IMR-90 (cell line): ENCODE results near the gene MYADM.

Experiments
- BHLHE40 ChIP-seq: fragments of 150-350 bp; IDR thresholded peaks from 2 replicates; pipeline ENCODE4 v1.6.1; 2016; ENCODE audit warnings: mild to moderate bottlenecking, low read depth, low read length
- CEBPB ChIP-seq: IDR thresholded peaks from 2 replicates; pipeline ENCODE4 v1.6.1; 2012; ENCODE audit warnings: low read depth, low read length, improper control_type of control experiment
- CHD1 ChIP-seq: IDR thresholded peaks from 2 replicates; pipeline ENCODE4 v1.6.1; 2012; ENCODE audit warnings: low read depth, low read length, improper control_type of control experiment
- CTCF ChIP-seq: conservative IDR thresholded peaks from 2 replicates; pipeline ENCODE4 v1.5.1; 2012; ENCODE audit warnings: mild to moderate bottlenecking, low read depth, low read length, improper control_type of control experiment
- FOS ChIP-seq: fragments of 150-350 bp; IDR thresholded peaks from 2 replicates; pipeline ENCODE4 v1.6.1; 2016; ENCODE audit warnings: low read depth, low read length
- MAFK ChIP-seq: IDR thresholded peaks from 2 replicates; pipeline ENCODE4 v1.6.1; 2012; ENCODE audit warnings: low read depth, low read length, improper control_type of control experiment
- MXI1 ChIP-seq: IDR thresholded peaks from 2 replicates; pipeline ENCODE4 v1.6.1; 2012; ENCODE audit warnings: low read depth, mild to moderate bottlenecking, low read length, moderate library complexity, borderline replicate concordance
- POLR2A ChIP-seq: IDR thresholded peaks from 2 replicates; pipeline ENCODE4 v1.6.1; 2012; ENCODE audit warnings: mild to moderate bottlenecking, low read depth, low read length
- RAD21 ChIP-seq: IDR thresholded peaks from 2 replicates; pipeline ENCODE4 v1.6.1; 2012; ENCODE audit warnings: low read length, improper control_type of control experiment
- RFX5 ChIP-seq: IDR thresholded peaks from 2 replicates; pipeline ENCODE4 v1.8.0; 2012; ENCODE audit warnings: low read depth, mild to moderate bottlenecking, low read length, moderate library complexity
- SMC3 ChIP-seq: fragments of 150-350 bp; IDR thresholded peaks from 2 replicates; pipeline ENCODE4 v1.6.1; 2016; ENCODE audit warnings: low read depth, mild to moderate bottlenecking, antibody characterized with exemption, low read length, moderate library complexity

DNA sequence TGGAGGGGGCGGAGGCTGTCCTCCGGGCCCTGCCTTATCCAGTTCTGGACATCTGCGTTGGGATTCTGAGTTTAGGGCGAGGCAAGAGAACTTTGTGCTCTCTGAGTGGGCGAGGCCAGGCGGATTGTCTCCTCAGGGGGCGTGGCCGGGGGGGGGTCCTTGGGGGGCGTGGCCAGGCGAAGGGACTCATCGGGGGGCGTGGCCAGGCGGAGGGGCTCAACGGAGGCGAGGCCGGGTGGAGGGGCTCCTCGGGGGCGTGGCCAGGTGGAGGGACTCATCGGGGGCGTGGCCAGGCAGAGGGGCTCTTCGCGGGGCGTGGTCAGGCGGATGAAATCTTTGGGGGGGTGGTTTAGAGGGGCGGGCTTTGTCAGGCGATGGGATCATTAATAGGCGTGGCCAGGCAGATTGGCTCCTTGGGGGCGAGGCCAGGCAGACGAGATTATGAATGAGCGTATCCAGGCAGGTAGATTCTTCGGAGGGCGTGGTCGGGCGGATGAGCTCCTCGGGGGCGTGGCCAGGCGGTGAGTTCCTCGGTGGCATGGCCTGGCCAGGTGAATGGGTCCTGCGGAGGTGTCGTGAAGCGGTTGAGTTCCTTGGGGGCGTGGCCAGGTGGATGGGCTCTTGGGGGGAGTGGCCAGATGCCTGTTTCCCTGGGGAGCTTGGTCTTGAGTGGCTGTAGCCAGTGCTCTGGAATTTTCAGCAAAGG, 31.1 kb downstream of the MYADM start:
- TF ChIP-seq CTCF (no peak), MAFK (no peak), POLR2A (no peak), BHLHE40 (no peak), SMC3 (no peak), CHD1 (no peak), RAD21 (no peak), CEBPB (no peak), FOS (no peak), RFX5 (no peak), MXI1 (no peak)
